Caco-2 (cell line): Measurements from ENCODE around the gene CR1. TPM values are rescaled to one million over a fixed set of nuclear protein-coding genes. Genes with fewer than 3 reads are reported as not detected.

Source experiments
- BruUV-seq: library from RNA; stranded (reverse); fragments of 400-500 nt; replicated peaks from 2 replicates; lab custom pipeline; 2021; lab: Mats Ljungman, UMichigan
- CTCF ChIA-PET: fragments of 300-600 bp; sonication (Branson Sonifier 250); formaldehyde crosslinking; loops from one replicate; lab custom pipeline; 2022; ENCODE audit warnings: antibody characterized with exemption; lab: Charles Lee
- POLR2A ChIA-PET: fragments of 300-600 bp; sonication (Branson Sonifier 250); formaldehyde crosslinking; loops from one replicate; lab custom pipeline; 2022; ENCODE audit warnings: antibody characterized with exemption; lab: Charles Lee
- DNase-seq, 2 experiments: peaks; one replicate each; pipeline versions ENCODE4 v3.0.0 to v3.0.0-alpha.2; 2020 to 2022
- H3K27me3 ChIP-seq: replicated peaks from 2 replicates; pipeline ENCODE4 v1.6.0; 2011; ENCODE audit warnings: low read length; ENCODE audit not compliant: control insufficient read depth, insufficient read depth
- H3K36me3 ChIP-seq: 2 replicates; pipeline ENCODE4 v1.5.1; 2011; ENCODE audit warnings: low read length; ENCODE audit not compliant: control insufficient read depth, insufficient read depth
- H3K4me1 ChIP-seq: fragments of 250-450 bp; sonication (Bioruptor Pico); 2 replicates; pipeline ENCODE4 v1.5.1; 2020; ENCODE audit warnings: mild to moderate bottlenecking
- H3K4me3 ChIP-seq: 2 replicates; pipeline ENCODE4 v1.5.1; 2011; ENCODE audit warnings: low read depth, mild to moderate bottlenecking, control low read depth, low read length
- H3K9me3 ChIP-seq: fragments of 250-450 bp; sonication (Bioruptor Pico); 2 replicates; pipeline ENCODE4 v1.5.1; 2020; ENCODE audit warnings: mild to moderate bottlenecking, moderate library complexity
- H3K27ac Mint-ChIP-seq: one replicate; pipeline ENCODE4 v1.8.0; 2022; ENCODE audit warnings: mixed read lengths; ENCODE audit not compliant: unreplicated experiment
- H3K27me3 Mint-ChIP-seq: one replicate; pipeline ENCODE4 v1.8.0; 2022; ENCODE audit warnings: mixed read lengths; ENCODE audit not compliant: insufficient read depth, unreplicated experiment
- H3K36me3 Mint-ChIP-seq: one replicate; pipeline ENCODE4 v1.8.0; 2022; ENCODE audit warnings: mild to moderate bottlenecking, mixed read lengths; ENCODE audit not compliant: insufficient read depth, unreplicated experiment
- H3K4me1 Mint-ChIP-seq: one replicate; pipeline ENCODE4 v1.8.0; 2022; ENCODE audit warnings: low read depth, mixed read lengths; ENCODE audit not compliant: unreplicated experiment
- H3K4me3 Mint-ChIP-seq: one replicate; pipeline ENCODE4 v1.8.0; 2022; ENCODE audit warnings: mild to moderate bottlenecking, moderate library complexity, mixed read lengths; ENCODE audit not compliant: unreplicated experiment
- H3K9me3 Mint-ChIP-seq: one replicate; pipeline ENCODE4 v1.8.0; 2022; ENCODE audit warnings: mixed read lengths; ENCODE audit not compliant: unreplicated experiment
- CTCF ChIP-seq, 2 experiments: fragments of 200-600 bp in 1 of 2; IDR thresholded peaks; 1 replicate in 1 of 2; 2 replicates in 1 of 2; pipeline versions ENCODE4 v1.5.1 to v1.8.0; 2011 to 2022; ENCODE audit warnings: antibody characterized with exemption in 1 of 2, control low read depth in 1 of 2, inconsistent platforms in 1 of 2, low read depth in 1 of 2, low read length in 1 of 2, mild to moderate bottlenecking in 1 of 2, moderate library complexity in 1 of 2; ENCODE audit not compliant: insufficient read depth in 1 of 2, severe bottlenecking in 1 of 2, unreplicated experiment in 1 of 2
- intact Hi-C: fragments of 100-400 bp; cut with micrococcal nuclease; formaldehyde crosslinking; loops from one replicate; pipeline ENCODE4 v1.10.0; 2022; ENCODE audit not compliant: unreplicated experiment
- total RNA-seq: library from RNA; stranded (reverse); gene quantifications from 2 replicates; pipeline ENCODE4 v1.2.3, GENCODE V29; 2022

The CR1 gene
- total RNA-seq, 1 experiment from 2014 or later = not detected

- intact Hi-C loops = no loop called here
- BruUV-seq = no TSS peak
- no peaks in the 10 kb centered on the region for H3K9me3 Mint-ChIP-seq
- no peak for TF ChIP-seq CTCF (IDR thresholded peaks at IDR 0.05; ENCODE audit: insufficient read depth in 1 of 2, low read depth in 1 of 2, low read length in 1 of 2, severe bottlenecking in 1 of 2, unreplicated experiment in 1 of 2)
- H3K4me1 ChIP-seq = no peaks in the 10 kb centered on the region
- peaks cover 26% of the 10 kb centered on the region for H3K27me3 Mint-ChIP-seq
- no peaks in the 10 kb centered on the region for H3K4me1 Mint-ChIP-seq
- CTCF ChIA-PET = interaction anchor here (1.0 kb wide), 1 partner anchor 98 kb away, joined by 5 read pairs; no protein-coding TSS in a partner anchor
- no peaks in the 10 kb centered on the region for H3K36me3 Mint-ChIP-seq
- no peak for DNase-seq
- H3K4me3 Mint-ChIP-seq = no peak overlapping the region
- H3K9me3 ChIP-seq = no peaks in the 10 kb centered on the region
- H3K4me3 ChIP-seq = no peak overlapping the region
- no peak overlapping the region for H3K27ac Mint-ChIP-seq
- no peaks in the 10 kb centered on the region; the same call in 1 of the 2 replicates for H3K27me3 ChIP-seq
- POLR2A ChIA-PET = no interaction called here
- no peaks in the 10 kb centered on the region for H3K36me3 ChIP-seq
These were observed 6.8 kb downstream of the CR1 start for GRCh38 chr1:207502726-207503125.

- Mint-ChIP-seq H3K4me1 (no peaks in the 10 kb centered on the region), H3K4me3 (no peak overlapping the region), H3K27ac (no peak overlapping the region), H3K27me3 (peaks cover 30% of the 10 kb centered on the region), H3K36me3 (no peaks in the 10 kb centered on the region), H3K9me3 (no peaks in the 10 kb centered on the region)
- H3K27me3 ChIP-seq = no peaks in the 10 kb centered on the region; the same call in 1 of the 2 replicates
- DNase-seq = no peak
- POLR2A ChIA-PET = no interaction called here
- no peaks in the 10 kb centered on the region for H3K36me3 ChIP-seq
- H3K4me1 ChIP-seq = no peaks in the 10 kb centered on the region
- CTCF ChIA-PET = no interaction called here
- no peaks in the 10 kb centered on the region for H3K9me3 ChIP-seq
- H3K4me3 ChIP-seq = no peak overlapping the region
- intact Hi-C loops = no loop called here
- no TSS peak for BruUV-seq
- TF ChIP-seq CTCF (IDR thresholded peaks at IDR 0.05; ENCODE audit: insufficient read depth in 1 of 2, low read depth in 1 of 2, low read length in 1 of 2, severe bottlenecking in 1 of 2, unreplicated experiment in 1 of 2) = no peak
These were observed 8.0 kb downstream of the CR1 start for GRCh38 chr1:207503950-207504349.

DNA sequence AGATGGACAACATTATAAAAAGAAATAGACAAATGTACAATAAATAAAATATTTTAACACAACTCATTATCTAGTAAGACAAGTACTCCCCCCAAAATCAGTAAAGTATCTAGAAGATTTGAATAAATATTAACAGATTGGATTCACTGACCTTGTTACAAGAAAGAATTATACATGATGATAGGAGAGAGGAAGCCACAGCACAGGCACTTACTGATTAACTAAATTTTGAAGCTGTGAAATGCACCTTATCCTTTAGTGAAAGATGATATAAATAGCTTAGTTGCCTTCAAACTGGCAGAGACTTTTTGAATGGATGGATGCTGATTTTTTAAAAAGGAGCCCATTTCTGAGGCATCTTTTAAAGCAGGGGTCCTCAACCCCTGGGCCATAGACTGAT lies 8.5 kb downstream of the CR1 start:
- Histone ChIP-seq H3K4me1 (no peaks in the 10 kb centered on the region), H3K36me3 (no peaks in the 10 kb centered on the region), H3K9me3 (no peaks in the 10 kb centered on the region), H3K4me3 (no peak overlapping the region), H3K27me3 (no peaks in the 10 kb centered on the region; the same call in 1 of the 2 replicates)
- CTCF ChIA-PET = no interaction called here
- Mint-ChIP-seq H3K27me3 (peaks cover 30% of the 10 kb centered on the region), H3K9me3 (no peaks in the 10 kb centered on the region), H3K27ac (no peak overlapping the region), H3K4me3 (no peak overlapping the region), H3K4me1 (no peaks in the 10 kb centered on the region), H3K36me3 (no peaks in the 10 kb centered on the region)
- no peak for TF ChIP-seq CTCF (IDR thresholded peaks at IDR 0.05; ENCODE audit: insufficient read depth in 1 of 2, low read depth in 1 of 2, low read length in 1 of 2, severe bottlenecking in 1 of 2, unreplicated experiment in 1 of 2)
- DNase-seq = no peak
- POLR2A ChIA-PET = no interaction called here
- BruUV-seq = no TSS peak
- intact Hi-C loops = no loop called here
